HG03196 (cell line): ENCODE results near the gene CFDP1.

ENCODE experiments used
- ATAC-seq: cut with Tn5 transposase; IDR thresholded peaks from one replicate; pipeline ENCODE4 v1.9.1; 2021; ENCODE audit not compliant: unreplicated experiment

The CFDP1 gene

DNA sequence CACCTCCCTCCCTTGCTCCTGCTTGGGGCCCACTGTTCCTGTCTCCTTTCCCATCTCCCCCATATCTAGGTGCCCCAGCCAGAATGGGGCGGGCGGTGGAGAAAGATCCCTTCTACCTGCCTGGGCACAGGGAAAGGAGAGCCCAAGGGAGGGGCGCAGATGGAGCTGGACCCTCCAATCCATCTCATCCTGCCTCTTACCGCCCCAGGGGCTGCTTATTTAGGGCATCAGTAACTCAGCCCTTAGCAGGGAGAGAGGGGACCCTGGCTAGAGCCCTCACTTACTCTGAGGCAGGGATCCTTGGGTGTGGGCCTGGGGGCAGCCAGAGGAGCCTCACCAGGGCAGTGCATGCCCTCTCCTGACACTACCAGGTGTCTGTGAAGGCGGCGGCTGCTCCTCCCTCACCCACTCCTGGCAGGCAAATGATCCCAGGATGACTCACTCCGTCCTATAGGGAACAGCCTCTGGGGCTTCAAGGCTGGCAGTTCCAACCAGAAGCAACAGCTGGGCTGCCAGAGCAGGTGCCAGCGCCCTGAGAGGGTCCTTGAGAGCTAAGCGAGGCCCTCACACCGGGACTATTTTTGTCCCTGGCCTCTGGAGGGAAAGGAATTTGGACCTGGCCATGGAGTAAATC, 165.6 kb downstream of the CFDP1 start:
- no peak for ATAC-seq

- no peak for ATAC-seq
These were observed 166.3 kb downstream of the CFDP1 start for GRCh38 chr16:75266738-75267630.

DNA sequence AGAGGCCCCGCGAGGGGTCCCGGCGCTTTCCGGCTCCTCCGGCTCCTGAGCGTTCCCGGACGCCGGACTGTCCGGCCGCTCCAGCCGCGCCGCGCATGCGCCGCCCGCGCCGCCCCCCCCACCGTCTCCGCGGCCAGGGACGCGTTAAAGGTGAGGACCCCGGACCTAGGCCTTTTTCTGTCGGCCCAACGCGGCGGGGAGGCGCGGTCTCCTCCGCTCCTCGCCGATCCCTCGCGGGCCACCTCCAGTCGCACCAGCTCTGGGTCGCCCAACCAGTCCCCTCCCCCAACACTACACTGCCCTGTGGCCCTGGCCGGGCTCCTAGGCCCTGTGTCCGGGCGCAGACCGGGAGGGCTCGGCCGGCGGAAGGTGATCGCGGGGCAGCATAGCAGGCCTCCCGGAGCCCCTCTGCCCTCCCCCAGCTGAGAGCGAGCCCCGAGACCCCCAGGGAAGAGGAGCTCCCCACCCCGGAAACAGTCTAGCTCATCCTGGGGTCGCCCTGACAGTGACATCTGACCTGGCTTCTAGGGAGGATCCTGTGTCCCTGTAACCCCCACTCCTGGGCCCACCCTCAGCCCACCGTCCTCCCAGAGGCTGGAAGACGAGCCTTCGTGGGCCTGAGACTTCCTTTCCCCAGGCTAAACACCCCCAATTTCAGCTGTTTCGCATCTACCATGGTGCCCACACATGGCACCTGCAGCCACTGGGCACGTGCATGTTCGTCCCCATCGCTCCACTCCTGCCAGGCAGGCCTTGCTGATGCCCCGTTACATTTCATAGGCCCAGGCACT, 167.2 kb downstream of the CFDP1 start:
- peak; percentile 70 for ATAC-seq

GRCh38 chr16:75264999-75265910, 168.0 kb downstream of the CFDP1 start:
- ATAC-seq, result peak; percentile 12

GRCh38 chr16:75264457-75264998, 168.8 kb downstream of the CFDP1 start:
- ATAC-seq, result no peak

- ATAC-seq, result no peak
These were observed 169.3 kb downstream of the CFDP1 start for GRCh38 chr16:75263963-75264445.

GRCh38 chr16:75263291-75263962, 169.9 kb downstream of the CFDP1 start:
- no peak for ATAC-seq

GRCh38 chr16:75262800-75263127, 170.5 kb downstream of the CFDP1 start:
- ATAC-seq, result no peak

GRCh38 chr16:75262104-75262799, 171.1 kb downstream of the CFDP1 start:
- no peak for ATAC-seq

GRCh38 chr16:75261590-75262078, 171.7 kb downstream of the CFDP1 start:
- ATAC-seq, result no peak

DNA sequence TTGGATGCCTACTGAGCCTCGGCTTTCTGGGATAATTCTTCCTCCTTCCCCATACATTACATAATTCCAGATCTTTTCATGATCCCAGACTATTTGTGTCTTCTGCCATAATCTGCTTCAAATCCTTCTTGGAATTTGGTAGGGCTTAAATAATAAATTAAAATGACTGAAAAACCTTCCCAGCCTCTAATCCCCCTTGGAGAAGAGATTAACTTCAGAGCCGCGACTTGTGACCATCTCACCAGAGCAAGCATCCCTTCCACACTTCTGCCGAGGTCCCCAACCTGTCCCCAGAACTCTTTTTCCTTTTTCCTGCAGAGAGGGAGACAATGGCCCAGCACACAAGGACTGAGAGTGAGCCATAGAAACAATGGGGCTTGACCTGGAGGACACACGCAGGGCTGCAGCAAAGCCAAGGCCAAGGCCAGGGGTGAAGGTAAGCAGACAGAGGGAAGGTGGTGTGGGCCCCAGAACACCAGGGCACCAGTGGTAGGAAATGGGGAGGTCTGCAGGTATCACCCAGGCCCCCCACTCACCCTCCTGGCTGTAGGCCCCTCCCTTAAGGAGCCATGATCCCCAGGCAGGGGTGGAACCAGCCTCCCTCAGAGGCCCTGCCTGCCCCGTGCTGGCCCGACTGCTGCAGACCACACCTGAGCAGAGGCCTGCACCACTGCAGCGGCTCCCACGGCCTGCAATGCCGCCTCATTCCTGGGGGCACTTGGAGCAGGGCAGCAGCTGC, 172.3 kb downstream of the CFDP1 start:
- ATAC-seq, result no peak

GRCh38 chr16:75258807-75259141, 174.5 kb downstream of the CFDP1 start:
- no peak for ATAC-seq

DNA sequence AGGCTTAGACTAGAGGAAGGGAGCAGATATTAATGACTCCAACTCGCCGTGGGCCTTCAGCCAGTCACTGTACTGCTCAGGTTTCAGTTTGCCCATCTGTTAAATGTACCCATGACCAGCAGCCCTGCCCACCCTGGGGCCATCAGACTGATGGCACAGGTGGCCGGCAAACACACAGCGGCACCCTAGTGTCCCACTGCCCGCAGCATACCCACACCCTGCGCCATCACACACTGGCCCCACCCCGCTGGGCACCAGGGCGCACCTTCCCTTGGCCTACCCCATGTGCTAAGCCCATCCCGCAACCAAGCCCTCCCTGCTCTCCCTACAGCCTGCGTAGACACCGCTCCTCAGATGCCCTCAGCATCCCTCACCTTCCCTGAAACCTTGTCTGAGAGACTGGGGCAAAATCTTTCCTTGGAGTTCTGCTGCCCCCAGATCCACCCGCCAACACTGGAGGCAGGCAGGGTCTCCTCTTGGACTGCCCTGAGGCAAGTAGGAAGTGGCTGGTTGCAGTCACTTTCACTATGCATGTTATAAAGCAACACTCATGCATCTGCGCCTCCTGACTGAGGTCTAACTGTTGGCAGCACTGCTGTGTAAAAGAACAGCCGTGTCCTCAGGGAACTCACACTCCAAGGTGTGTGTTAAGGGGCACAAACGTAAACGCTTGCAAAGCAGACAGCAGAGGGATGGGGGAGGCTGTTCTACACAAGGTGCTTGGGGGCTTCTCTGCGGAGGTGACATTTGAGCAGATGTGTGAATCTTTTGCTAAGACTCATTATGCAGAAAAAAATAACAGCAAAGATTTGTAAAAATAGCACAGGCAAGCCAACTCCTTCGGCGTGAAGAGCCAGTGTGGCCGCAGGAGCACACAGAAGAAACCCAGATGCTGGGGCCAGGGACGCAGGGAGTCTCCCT, 175.2 kb downstream of the CFDP1 start:
- ATAC-seq, result no peak

DNA sequence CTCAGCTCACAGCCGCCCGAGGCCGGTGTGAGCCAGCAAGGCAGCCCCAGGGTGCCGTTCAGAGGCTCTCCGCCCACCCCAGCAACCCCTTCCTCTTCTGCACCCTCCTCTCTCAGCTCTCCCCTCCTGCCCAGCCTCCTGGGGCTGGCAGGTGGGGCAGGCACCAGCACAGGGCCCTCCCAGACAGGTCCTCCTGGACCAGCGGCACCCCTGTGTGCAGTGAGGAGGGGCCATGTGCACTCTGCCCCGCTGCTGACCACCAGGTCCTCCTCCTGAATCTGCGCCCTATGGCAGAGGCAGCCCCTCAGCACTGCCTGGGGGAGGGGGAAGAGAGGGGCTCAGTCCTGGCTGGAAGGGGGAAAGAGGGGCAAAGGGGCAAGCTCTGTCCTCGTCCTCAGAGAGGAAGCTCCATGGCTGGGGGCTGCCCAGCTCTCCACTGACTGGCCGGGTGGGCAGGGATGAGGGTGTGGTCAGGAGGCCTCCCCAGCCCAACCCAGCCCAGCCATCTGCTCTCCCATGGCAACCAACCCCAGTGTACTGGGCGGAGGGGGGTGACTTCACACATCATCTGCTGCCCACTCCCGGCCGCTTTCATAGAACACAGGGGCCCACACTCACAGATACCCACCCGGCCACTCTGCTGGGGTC, 176.5 kb downstream of the CFDP1 start:
- no peak for ATAC-seq

DNA sequence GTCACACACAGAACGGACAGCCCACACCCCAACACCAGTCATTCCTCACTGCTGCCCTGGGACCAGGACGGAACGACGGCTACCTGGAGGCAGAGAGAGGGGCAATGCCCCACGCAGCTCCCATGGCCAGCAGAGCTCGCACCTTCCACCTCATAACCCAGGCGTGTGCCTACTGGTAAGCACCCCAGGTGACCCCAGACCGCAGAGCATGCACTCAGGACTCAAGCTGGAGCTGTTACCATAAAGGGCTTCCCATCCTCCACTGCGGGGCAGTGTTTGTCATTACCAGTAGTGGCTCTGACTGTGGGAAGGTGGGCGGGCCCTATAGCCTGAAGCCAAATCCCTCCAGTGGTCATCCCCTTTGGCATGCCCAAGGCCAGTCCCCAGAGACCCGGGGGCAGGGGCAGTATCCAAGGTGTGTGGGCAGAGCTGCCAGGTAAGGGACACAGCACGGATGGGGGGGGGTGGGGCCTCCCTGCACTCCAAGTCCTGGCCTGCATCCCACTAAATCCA, 177.2 kb downstream of the CFDP1 start:
- no peak for ATAC-seq

DNA sequence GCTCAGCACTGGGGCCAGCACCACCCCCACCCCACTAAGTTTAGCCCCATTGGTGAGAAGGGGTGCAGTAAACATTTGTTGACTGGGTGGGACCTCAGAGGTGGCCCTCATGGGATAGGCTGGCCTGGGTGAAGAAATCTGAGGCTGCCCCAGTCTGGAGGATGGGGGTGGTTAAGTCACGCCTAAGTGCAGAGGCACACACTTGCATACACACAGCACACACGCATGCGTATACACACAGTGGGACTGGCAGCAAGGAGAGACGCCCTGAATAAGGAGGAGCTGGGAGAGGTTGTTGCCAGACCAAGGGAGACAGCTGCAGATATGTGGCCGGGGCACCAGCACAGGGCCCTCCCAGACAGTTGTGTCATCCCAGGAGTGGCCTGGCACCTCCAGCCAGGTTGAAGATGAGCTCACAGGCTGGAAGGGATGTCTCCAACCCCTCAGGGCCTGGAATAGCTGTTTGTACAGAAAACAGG, 178.9 kb downstream of the CFDP1 start:
- ATAC-seq, result no peak
